HG03469 (cell line): Measurements from ENCODE around the gene LRRC4.

Experiments used
- ATAC-seq: cut with Tn5 transposase; IDR thresholded peaks from one replicate; pipeline ENCODE4 v1.9.1; 2021; ENCODE audit warnings: mild to moderate bottlenecking, moderate library complexity, moderate number of reproducible peaks; ENCODE audit not compliant: unreplicated experiment

The LRRC4 gene

GRCh38 chr7:128032605-128033235 lies 1.5 kb upstream of the LRRC4 start:
- no peak for ATAC-seq

- ATAC-seq, result no peak
These were observed 816 bp upstream of the LRRC4 start for GRCh38 chr7:128031901-128032604.

GRCh38 chr7:128030263-128030653 lies 979 bp downstream of the LRRC4 start:
- ATAC-seq, result no peak

- ATAC-seq, result no peak
These were observed 1.7 kb downstream of the LRRC4 start for GRCh38 chr7:128029405-128029995.

- ATAC-seq, result no peak
These were observed 3.7 kb downstream of the LRRC4 start for GRCh38 chr7:128027485-128027980.

GRCh38 chr7:128026551-128026950 lies 4.7 kb downstream of the LRRC4 start:
- ATAC-seq, result no peak

- ATAC-seq, result no peak
These were observed 5.4 kb downstream of the LRRC4 start for GRCh38 chr7:128025819-128026218.

- ATAC-seq, result no peak
These were observed 5.9 kb downstream of the LRRC4 start for GRCh38 chr7:128025380-128025779.

GRCh38 chr7:128024151-128024550 lies 7.1 kb downstream of the LRRC4 start:
- ATAC-seq, result no peak

GRCh38 chr7:128022631-128023532 lies 8.4 kb downstream of the LRRC4 start:
- no peak for ATAC-seq

GRCh38 chr7:128021366-128021765 lies 9.9 kb downstream of the LRRC4 start:
- ATAC-seq, result no peak

GRCh38 chr7:128020159-128020558 lies 11.1 kb downstream of the LRRC4 start:
- no peak for ATAC-seq

- no peak for ATAC-seq
These were observed 11.9 kb downstream of the LRRC4 start for GRCh38 chr7:128019288-128019687.

GRCh38 chr7:128017862-128018845 lies 13.1 kb downstream of the LRRC4 start:
- ATAC-seq, result no peak

GRCh38 chr7:128017460-128017859 lies 13.8 kb downstream of the LRRC4 start:
- no peak for ATAC-seq

- no peak for ATAC-seq
These were observed 16.4 kb downstream of the LRRC4 start for GRCh38 chr7:128014811-128015210.

- no peak for ATAC-seq
These were observed 20.0 kb downstream of the LRRC4 start for GRCh38 chr7:128011131-128011661.

GRCh38 chr7:128010391-128011127 lies 20.7 kb downstream of the LRRC4 start:
- ATAC-seq, result no peak

GRCh38 chr7:128008744-128009143 lies 22.5 kb downstream of the LRRC4 start:
- no peak for ATAC-seq
